Sigmoid colon (tissue), 7 donors: Measurements from ENCODE around the gene NXPH4. TPM values are rescaled to one million over a fixed set of nuclear protein-coding genes. Genes with fewer than 3 reads are reported as not detected.

Experiments used
- DNase-seq: peaks from one replicate; pipeline ENCODE4 v3.0.0-alpha.2; 2019
- H3K27ac ChIP-seq, 4 donors: fragments of 200-600 bp; sonication (generic); one replicate each; pipeline ENCODE4 v1.5.1; 2016 to 2019; ENCODE audit warnings: mild to moderate bottlenecking in 1 of 4
- H3K27me3 ChIP-seq, 3 donors: fragments of 200-600 bp; sonication (generic); one replicate each; pipeline ENCODE4 v1.5.1; 2019; ENCODE audit warnings: mild to moderate bottlenecking in 1 of 3
- H3K36me3 ChIP-seq, 4 donors: fragments of 200-600 bp; sonication (generic); one replicate each; pipeline ENCODE4 v1.5.1; 2016 to 2019
- H3K4me1 ChIP-seq, 4 donors: fragments of 200-600 bp; sonication (generic); one replicate each; pipeline ENCODE4 v1.5.1; 2017 to 2019
- H3K4me3 ChIP-seq, 4 donors: fragments of 200-600 bp; sonication (generic); one replicate each; pipeline ENCODE4 v1.5.1; 2017 to 2019; ENCODE audit warnings: mild to moderate bottlenecking in 2 of 4, moderate library complexity in 1 of 4
- H3K9me3 ChIP-seq, 4 donors: fragments of 200-600 bp in 3 of 4; sonication (generic) in 3 of 4; one replicate each; pipeline versions ENCODE4 v1.5.1 to v1.6.1; 2013 to 2019
- EP300 ChIP-seq, 4 donors: sonication (generic); formaldehyde crosslinking; IDR thresholded peaks; one replicate each; pipeline ENCODE4 v1.6.1; 2017; ENCODE audit warnings: antibody characterized with exemption in 4 of 4
- POLR2A ChIP-seq, 2 donors: fragments of 450-650 bp; IDR thresholded peaks; one replicate each; pipeline ENCODE4 v1.6.1; 2016; ENCODE audit warnings: antibody characterized with exemption in 2 of 2, mild to moderate bottlenecking in 2 of 2, moderate library complexity in 2 of 2
- POLR2AphosphoS5 ChIP-seq, 4 donors: sonication (generic); formaldehyde crosslinking; IDR thresholded peaks; one replicate each; pipeline ENCODE4 v1.6.1; 2017; ENCODE audit warnings: antibody characterized with exemption in 4 of 4
- WGBS, 2 donors: extraction: QIAGEN DNeasy Blood & Tissue Kit; methylation state at CpG; one replicate each; pipeline ENCODE4 v1.1.7; 2013; 5-methylcytosine and 5-hydroxymethylcytosine counted together
- intact Hi-C: fragments of 100-400 bp; cut with DNase I; formaldehyde crosslinking; loops from one replicate; pipeline ENCODE4 v1.15.1; 2023
- polyA plus RNA-seq, 3 donors: library from polyadenylated mRNA; stranded (reverse); fragments of 200-250 nt; gene quantifications; one replicate each; pipeline ENCODE4 v1.2.3, GENCODE V29; 2013
- total RNA-seq, 4 donors: library from RNA; depleted of rRNA; stranded (reverse); fragments of >200 nt; gene quantifications; one replicate each; pipeline ENCODE4 v1.1.0, GENCODE V29; 2016
- TF ChIP-seq, protein P1 (sequence below), 4 experiments: fragments of 450-650 bp in 3 of 4; fragments of 200-600 bp in 1 of 4; IDR thresholded peaks; one replicate each; pipeline ENCODE4 v1.5.1; 2016 to 2019; ENCODE audit warnings: antibody characterized with exemption in 4 of 4, mild to moderate bottlenecking in 3 of 4, moderate library complexity in 2 of 4
- donor health status: healthy with polysubstance abuse.
- donor health status: Bipolar disorder and iron deficiency.
- donor health status: healthy.

Gene NXPH4
- total and polyA plus RNA-seq, 7 donors, result 0.13 TPM; not detected in 6

DNA sequence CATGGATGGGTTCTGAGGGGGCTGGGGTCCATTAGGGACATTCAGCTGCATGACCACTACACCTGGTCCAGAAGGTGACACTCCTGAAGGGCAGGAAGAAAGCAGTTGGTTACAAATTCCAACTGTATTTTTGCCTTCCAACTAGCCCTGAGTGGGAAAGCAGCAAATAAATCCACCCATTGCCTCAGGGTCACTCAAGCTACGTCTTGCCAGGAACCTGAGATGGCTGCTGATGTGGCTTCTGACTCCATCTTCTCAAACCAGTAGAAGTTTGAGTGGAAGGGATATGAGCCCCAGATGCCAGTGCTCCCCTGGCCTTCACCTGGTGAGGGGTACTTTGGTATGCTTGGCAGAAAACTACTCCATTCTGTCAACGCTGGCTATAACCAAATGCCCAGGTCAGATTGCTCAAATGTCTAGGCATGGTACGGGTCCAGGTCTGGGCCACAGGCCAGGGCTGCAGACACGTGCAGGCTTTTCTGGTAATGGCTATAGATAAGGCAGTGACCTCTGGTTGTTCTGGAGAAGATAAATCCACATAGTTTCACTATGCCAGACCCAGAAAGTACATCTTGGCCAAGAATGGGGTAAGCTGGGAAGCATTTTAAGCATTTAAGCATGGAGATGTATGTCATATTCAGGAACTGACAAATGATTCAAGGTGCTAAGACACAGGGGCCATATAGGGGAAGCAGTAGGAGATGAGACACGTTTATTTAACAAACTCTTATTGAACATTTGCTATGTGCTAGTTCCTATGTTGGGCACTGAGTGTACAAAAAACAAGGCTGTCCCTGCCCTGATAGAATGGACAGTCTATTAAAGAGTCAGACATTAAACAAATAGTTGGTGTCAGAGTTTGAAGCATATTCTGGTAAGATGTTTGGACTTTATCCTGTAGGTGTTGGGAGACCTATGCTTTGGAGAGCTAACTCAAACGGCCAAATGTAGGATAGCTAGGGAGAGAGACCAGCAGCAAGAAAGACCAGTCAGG lies 42.7 kb downstream of the NXPH4 start:
- Histone ChIP-seq H3K27ac (no peak overlapping the region), H3K4me1 (peaks cover 0 to 5% (median 0%) of the 10 kb centered on the region in 4 donors), H3K9me3 (no peaks in the 10 kb centered on the region), H3K4me3 (no peak overlapping the region), H3K27me3 (no peaks in the 10 kb centered on the region), H3K36me3 (peaks cover 11 to 88% (median 39%) of the 10 kb centered on the region in 4 donors)
- intact Hi-C loops, result no loop called here
- WGBS, 2 donors, result 77 to 88% methylated on average over 6 of the region's 6 CpGs
- DNase-seq, result no peak
- TF ChIP-seq POLR2AphosphoS5 (IDR thresholded peaks at IDR 0.05) (no peak), POLR2A (IDR thresholded peaks at IDR 0.05) (no peak), EP300 (IDR thresholded peaks at IDR 0.05) (no peak)
- TF ChIP-seq, protein P1, sequence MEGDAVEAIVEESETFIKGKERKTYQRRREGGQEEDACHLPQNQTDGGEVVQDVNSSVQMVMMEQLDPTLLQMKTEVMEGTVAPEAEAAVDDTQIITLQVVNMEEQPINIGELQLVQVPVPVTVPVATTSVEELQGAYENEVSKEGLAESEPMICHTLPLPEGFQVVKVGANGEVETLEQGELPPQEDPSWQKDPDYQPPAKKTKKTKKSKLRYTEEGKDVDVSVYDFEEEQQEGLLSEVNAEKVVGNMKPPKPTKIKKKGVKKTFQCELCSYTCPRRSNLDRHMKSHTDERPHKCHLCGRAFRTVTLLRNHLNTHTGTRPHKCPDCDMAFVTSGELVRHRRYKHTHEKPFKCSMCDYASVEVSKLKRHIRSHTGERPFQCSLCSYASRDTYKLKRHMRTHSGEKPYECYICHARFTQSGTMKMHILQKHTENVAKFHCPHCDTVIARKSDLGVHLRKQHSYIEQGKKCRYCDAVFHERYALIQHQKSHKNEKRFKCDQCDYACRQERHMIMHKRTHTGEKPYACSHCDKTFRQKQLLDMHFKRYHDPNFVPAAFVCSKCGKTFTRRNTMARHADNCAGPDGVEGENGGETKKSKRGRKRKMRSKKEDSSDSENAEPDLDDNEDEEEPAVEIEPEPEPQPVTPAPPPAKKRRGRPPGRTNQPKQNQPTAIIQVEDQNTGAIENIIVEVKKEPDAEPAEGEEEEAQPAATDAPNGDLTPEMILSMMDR (IDR thresholded peaks at IDR 0.05), result no peak

DNA sequence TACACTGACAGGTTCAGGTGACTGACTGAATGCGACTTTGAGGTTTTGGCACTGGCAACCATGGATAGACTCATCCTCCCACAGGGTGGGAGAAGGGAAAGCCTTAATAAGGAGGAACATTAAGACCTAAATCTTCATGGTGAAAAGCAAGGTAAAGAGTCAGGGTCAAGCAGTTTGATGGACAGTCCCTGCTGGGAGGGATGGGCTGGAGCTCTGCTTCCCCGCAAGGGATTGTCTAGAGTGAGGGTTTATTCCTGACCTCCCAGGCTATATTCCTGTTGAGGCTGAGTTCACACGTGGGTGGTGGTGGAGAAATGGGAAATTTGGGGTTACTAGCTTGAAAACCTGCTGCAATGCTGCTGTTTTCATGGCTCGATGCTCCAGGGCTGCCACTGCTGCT lies 43.8 kb downstream of the NXPH4 start:
- TF ChIP-seq EP300 (IDR thresholded peaks at IDR 0.05) (no peak), POLR2A (IDR thresholded peaks at IDR 0.05) (no peak), POLR2AphosphoS5 (IDR thresholded peaks at IDR 0.05) (no peak)
- TF ChIP-seq, protein P1 (IDR thresholded peaks at IDR 0.05), result no peak
- Histone ChIP-seq H3K27me3 (no peaks in the 10 kb centered on the region), H3K27ac (no peak overlapping the region), H3K4me3 (no peak overlapping the region), H3K36me3 (peaks cover 11 to 88% (median 35%) of the 10 kb centered on the region in 4 donors), H3K9me3 (no peaks in the 10 kb centered on the region), H3K4me1 (peaks cover 0 to 5% (median 0%) of the 10 kb centered on the region in 4 donors)
- DNase-seq, result no peak
- intact Hi-C loops, result no loop called here
- WGBS, 2 donors, result 93 to 96% methylated on average over 4 of the region's 4 CpGs

DNA sequence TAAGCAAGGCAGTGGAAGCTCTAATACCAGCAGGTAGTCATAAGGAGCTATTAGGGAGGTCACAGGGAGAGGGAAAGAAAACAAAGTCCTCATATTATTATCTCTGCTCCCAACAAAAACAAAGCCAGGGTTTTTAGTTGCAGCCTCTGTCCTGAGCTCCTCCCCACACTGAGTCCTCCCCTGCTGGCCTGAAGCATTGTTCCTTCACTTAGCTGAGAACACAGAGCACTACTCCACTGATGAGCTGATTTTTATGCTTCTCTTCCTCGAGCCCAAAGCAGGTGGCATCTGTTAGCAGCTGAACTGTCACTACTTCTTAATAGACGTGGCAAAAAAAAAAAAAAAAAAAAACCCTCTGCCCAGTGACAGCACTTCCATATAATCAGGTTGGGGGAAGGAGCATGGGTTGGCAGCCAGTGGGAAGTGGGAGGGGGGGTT lies 44.9 kb downstream of the NXPH4 start:
- H3K4me3 ChIP-seq, result no peak overlapping the region
- intact Hi-C loops, result no loop called here
- no peaks in the 10 kb centered on the region for H3K9me3 ChIP-seq
- no peak overlapping the region for H3K27ac ChIP-seq
- 69 to 73% methylated on average over 2 of the region's 2 CpGs for WGBS, 2 donors
- peaks cover 0 to 5% (median 0%) of the 10 kb centered on the region in 4 donors for H3K4me1 ChIP-seq
- TF ChIP-seq, protein P1 (IDR thresholded peaks at IDR 0.05), result no peak
- TF ChIP-seq POLR2AphosphoS5 (IDR thresholded peaks at IDR 0.05) (no peak), POLR2A (IDR thresholded peaks at IDR 0.05) (no peak), EP300 (IDR thresholded peaks at IDR 0.05) (no peak)
- DNase-seq, result no peak
- H3K27me3 ChIP-seq, result no peaks in the 10 kb centered on the region
- H3K36me3 ChIP-seq, result peaks cover 14 to 87% (median 28%) of the 10 kb centered on the region in 4 donors

DNA sequence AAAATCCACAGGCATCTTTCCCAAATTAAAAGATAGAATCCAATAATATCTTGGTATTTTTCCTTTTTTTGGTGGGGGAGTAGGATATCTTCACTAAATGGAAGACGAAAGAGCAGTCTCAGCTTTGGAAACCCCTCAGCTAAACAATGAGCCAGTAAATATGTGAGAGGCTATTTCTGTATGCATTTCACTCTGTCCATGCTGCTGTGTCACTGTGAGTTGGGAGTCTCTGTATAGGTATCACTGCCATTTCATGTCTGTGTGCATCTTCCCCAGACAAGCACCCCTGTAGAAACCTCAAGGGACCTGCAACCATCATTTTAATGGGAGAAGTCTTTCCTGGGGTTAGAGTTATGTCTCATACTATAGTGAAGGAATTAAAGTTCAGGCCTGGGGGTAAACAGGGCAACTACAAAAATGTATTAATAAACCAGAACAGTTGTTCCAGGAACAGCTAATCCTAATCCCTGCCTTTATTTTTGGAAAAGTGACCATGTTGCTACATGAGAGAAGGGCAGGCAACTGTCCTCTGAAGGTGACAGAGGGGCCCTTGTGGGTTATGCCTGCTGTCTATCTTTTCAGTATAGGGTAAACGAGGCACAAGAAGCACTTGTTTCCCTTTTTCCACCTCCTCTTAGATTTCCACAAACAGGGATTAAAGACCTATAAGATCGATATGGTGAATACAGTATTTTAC lies 45.7 kb downstream of the NXPH4 start:
- no peak overlapping the region for H3K27ac ChIP-seq
- TF ChIP-seq POLR2A (IDR thresholded peaks at IDR 0.05) (no peak), EP300 (IDR thresholded peaks at IDR 0.05) (no peak), POLR2AphosphoS5 (IDR thresholded peaks at IDR 0.05) (no peak)
- TF ChIP-seq, protein P1 (IDR thresholded peaks at IDR 0.05), result no peak
- peaks cover 0 to 5% (median 0%) of the 10 kb centered on the region in 4 donors for H3K4me1 ChIP-seq
- DNase-seq, result no peak
- no peaks in the 10 kb centered on the region for H3K9me3 ChIP-seq
- no peaks in the 10 kb centered on the region for H3K27me3 ChIP-seq
- H3K4me3 ChIP-seq, result no peak overlapping the region
- intact Hi-C loops, result no loop called here
- WGBS, 2 donors, result 93 to 97% methylated on average over 3 of the region's 3 CpGs
- H3K36me3 ChIP-seq, result peaks cover 10 to 87% (median 28%) of the 10 kb centered on the region in 4 donors
